ENCODE measurements around the gene IMP3. TPM values are rescaled to one million over a fixed set of nuclear protein-coding genes. Genes with fewer than 3 reads are reported as not detected.

The IMP3 gene
- total RNA-seq, 1 donor from 2014 or later: 43.3 TPM

GRCh38 chr15:75656331-75656730 is 16.3 kb upstream of the IMP3 start:
- ATAC-seq: no peak
- peak; percentile 57 for DNase-seq (ENCODE audit: missing footprints)
- intact Hi-C loops (cut with DNase I): no loop called here

- intact Hi-C loops (cut with DNase I): no loop called here
- ATAC-seq (no peak), DNase-seq (ENCODE audit: missing footprints) (peak; percentile 4)
These were observed 15.9 kb upstream of the IMP3 start for GRCh38 chr15:75655931-75656330.

- intact Hi-C loops (cut with DNase I): no loop called here
- no peak for DNase-seq (ENCODE audit: missing footprints)
- no peak for ATAC-seq
These were observed 14.3 kb upstream of the IMP3 start for GRCh38 chr15:75654201-75654907.

- ATAC-seq: no peak
- intact Hi-C loops (cut with DNase I): no loop called here
- DNase-seq (ENCODE audit: missing footprints): no peak
These were observed 13.4 kb upstream of the IMP3 start for GRCh38 chr15:75653347-75653913.

GRCh38 chr15:75651810-75652543 is 12.0 kb upstream of the IMP3 start:
- no peak for DNase-seq (ENCODE audit: missing footprints)
- ATAC-seq: no peak
- intact Hi-C loops (cut with DNase I): no loop called here

- no peak for DNase-seq (ENCODE audit: missing footprints)
- intact Hi-C loops (cut with DNase I): no loop called here
- peak; percentile 6 for ATAC-seq
These were observed 11.1 kb upstream of the IMP3 start for GRCh38 chr15:75650908-75651809.

GRCh38 chr15:75649848-75650247 is 9.8 kb upstream of the IMP3 start:
- no peak for DNase-seq (ENCODE audit: missing footprints)
- ATAC-seq: no peak
- intact Hi-C loops (cut with DNase I): loop anchor here (5.0 kb wide), 1 partner anchor 198 kb away; the partner anchor contains the start of gene SIN3A

- intact Hi-C loops (cut with DNase I): loop anchor here (5.0 kb wide), 1 partner anchor 197 kb away; the partner anchor contains the start of gene SIN3A
- ATAC-seq (no peak), DNase-seq (ENCODE audit: missing footprints) (no peak)
These were observed 9.2 kb upstream of the IMP3 start for GRCh38 chr15:75649045-75649761.

- DNase-seq (ENCODE audit: missing footprints) (no peak), ATAC-seq (peak; percentile 30)
- intact Hi-C loops (cut with DNase I): loop anchor here (5.0 kb wide), 1 partner anchor 196 kb away; the partner anchor contains the start of gene SIN3A
These were observed 8.4 kb upstream of the IMP3 start for GRCh38 chr15:75648156-75649000.

- intact Hi-C loops (cut with DNase I): loop anchor here (5.0 kb wide), 1 partner anchor 195 kb away; the partner anchor contains the start of gene SIN3A
- peak; percentile 87 for DNase-seq (ENCODE audit: missing footprints)
These were observed 7.5 kb upstream of the IMP3 start, which contains the start of gene SNX33 for GRCh38 chr15:75647370-75648155. TSS of gene SNX33 (plus strand) at chr15:75647912. CDS start at chr15:75649103, 1,191 bp downstream.

GRCh38 chr15:75646944-75647364 is 6.9 kb upstream of the IMP3 start:
- peak; percentile 35 for ATAC-seq
- DNase-seq (ENCODE audit: missing footprints): peak; percentile 80
- intact Hi-C loops (cut with DNase I): loop anchor here (5.0 kb wide), 1 partner anchor 195 kb away; the partner anchor contains the start of gene SIN3A

More at GRCh38 chr15:75647370-75648155, 7.5 kb upstream of the IMP3 start, which contains the start of gene SNX33:
- ATAC-seq: peak; percentile 92

GRCh38 chr15:75646112-75646943 is 6.3 kb upstream of the IMP3 start:
- DNase-seq (ENCODE audit: missing footprints): no peak
- intact Hi-C loops (cut with DNase I): loop anchor here (5.0 kb wide), 1 partner anchor 194 kb away; the partner anchor contains the start of gene SIN3A
- no peak for ATAC-seq

GRCh38 chr15:75644376-75644775 is 4.4 kb upstream of the IMP3 start:
- intact Hi-C loops (cut with DNase I): no loop called here

GRCh38 chr15:75641603-75642002 is 1.6 kb upstream of the IMP3 start:
- ATAC-seq (no peak), DNase-seq (ENCODE audit: missing footprints) (no peak)
- intact Hi-C loops (cut with DNase I): no loop called here

More at GRCh38 chr15:75644376-75644775, 4.4 kb upstream of the IMP3 start:
- ATAC-seq (no peak), DNase-seq (ENCODE audit: missing footprints) (no peak)

GRCh38 chr15:75641179-75641503 is 1.1 kb upstream of the IMP3 start:
- no peak for DNase-seq (ENCODE audit: missing footprints)

More at GRCh38 chr15:75641179-75641503, 1.1 kb upstream of the IMP3 start:
- intact Hi-C loops (cut with DNase I): no loop called here
- ATAC-seq: no peak

Data from Right ventricle myocardium inferior (tissue), 1 donor.